ENCODE measurements around the gene RABGGTA.

The RABGGTA gene

DNA sequence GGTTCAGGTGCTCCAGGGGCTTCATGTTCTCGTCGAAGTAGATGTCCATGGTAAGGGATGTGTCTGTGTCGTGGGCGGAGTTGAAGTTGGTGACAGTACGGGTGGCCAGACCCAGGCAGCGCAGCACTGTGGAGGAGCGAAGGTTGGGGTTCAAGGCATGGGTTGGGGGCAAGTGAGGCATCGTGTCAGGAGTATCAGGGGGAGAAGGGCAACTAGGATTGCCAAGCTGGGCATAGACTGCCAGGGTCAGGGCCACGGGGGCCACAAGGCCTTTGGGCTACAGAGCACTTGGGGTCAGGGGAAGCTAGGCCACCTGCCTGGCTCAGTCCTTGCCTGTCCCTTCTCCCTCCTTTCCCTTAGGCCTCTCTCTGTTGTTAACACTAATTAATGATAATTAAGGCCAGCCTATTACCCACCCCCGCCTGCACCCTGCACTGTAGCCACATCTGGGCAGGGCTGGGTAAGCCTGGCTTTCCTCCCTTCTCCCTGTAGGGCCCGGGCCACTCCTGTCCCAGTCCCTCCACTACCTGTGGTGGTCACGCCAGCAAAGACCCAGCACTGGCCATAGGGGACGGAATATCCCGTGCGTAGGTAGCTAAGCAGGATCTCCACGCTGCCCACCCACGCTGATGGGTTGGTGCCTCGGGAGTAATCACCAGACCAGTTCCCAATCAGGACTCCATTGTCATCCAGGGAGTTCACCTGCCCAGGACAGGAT, 12.7 kb downstream of the RABGGTA start:
- H3K27me3 ChIP-seq (ENCODE audit: control insufficient read depth, insufficient read depth, low read length) = no peaks in the 10 kb centered on the region
- H3K27ac ChIP-seq (ENCODE audit: low read depth, low read length) = no peak overlapping the region
- no peak overlapping the region for H3K4me3 ChIP-seq (ENCODE audit: low read depth, low read length)
- no peaks in the 10 kb centered on the region for H3K9me3 ChIP-seq (ENCODE audit: control insufficient read depth, insufficient read depth, low read length)
- H3K9ac ChIP-seq (ENCODE audit: low read depth, low read length) = no peak overlapping the region
- H3K4me1 ChIP-seq (ENCODE audit: control insufficient read depth, insufficient read depth, low read length) = no peaks in the 10 kb centered on the region
- no peaks in the 10 kb centered on the region for H3K36me3 ChIP-seq (ENCODE audit: control insufficient read depth, insufficient read depth, low read length)

DNA sequence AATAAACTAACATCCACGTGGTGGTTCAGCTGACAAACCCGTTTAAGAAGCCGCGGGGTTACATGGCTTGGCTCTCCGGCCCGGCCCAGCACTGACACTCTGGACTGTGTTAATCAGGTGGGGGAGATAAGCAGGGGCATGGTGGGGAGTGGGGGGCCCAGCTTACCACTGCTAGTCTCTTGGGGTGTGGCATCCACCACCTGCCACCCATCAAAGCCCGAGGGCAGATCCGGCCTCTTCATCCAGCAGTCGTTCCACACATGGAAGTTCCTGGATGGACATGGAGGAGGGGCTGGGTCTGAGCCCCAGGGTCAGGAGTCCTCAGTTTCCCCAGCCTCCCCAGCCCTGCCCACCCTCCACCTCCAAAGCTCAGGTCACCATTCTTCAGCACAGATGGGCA, 13.3 kb downstream of the RABGGTA start:
- Histone ChIP-seq H3K4me1 (ENCODE audit: control insufficient read depth, insufficient read depth, low read length) (no peaks in the 10 kb centered on the region), H3K27ac (ENCODE audit: low read depth, low read length) (no peak overlapping the region), H3K27me3 (ENCODE audit: control insufficient read depth, insufficient read depth, low read length) (no peaks in the 10 kb centered on the region)

DNA sequence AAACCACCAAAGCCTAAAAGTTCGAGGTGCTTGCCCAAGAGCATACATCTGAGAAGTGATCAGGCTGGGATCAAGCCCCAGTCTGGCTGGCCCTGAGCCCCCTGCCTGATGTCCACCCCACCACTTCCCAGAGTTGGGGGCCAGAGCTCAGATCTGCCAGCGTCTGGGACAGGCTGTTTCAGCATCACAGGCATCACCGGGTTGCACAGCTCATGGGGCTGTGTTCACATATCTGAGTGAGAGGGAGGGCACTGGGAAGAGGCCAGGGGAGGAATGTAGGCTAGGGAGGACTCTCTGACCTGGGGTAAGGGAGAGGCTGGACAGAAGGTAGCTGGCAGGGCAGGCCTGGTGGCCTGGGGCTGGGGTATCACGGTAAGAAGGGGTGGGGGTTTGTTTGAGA, 14.4 kb downstream of the RABGGTA start:
- Histone ChIP-seq H3K27me3 (ENCODE audit: control insufficient read depth, insufficient read depth, low read length) (no peaks in the 10 kb centered on the region), H3K36me3 (ENCODE audit: control insufficient read depth, insufficient read depth, low read length) (no peaks in the 10 kb centered on the region), H3K4me3 (ENCODE audit: low read depth, low read length) (no peak overlapping the region), H3K27ac (ENCODE audit: low read depth, low read length) (no peak overlapping the region), H3K9ac (ENCODE audit: low read depth, low read length) (no peak overlapping the region), H3K4me1 (ENCODE audit: control insufficient read depth, insufficient read depth, low read length) (no peaks in the 10 kb centered on the region), H3K9me3 (ENCODE audit: control insufficient read depth, insufficient read depth, low read length) (no peaks in the 10 kb centered on the region)

More for the DNA sequence above, 13.3 kb downstream of the RABGGTA start:
- Histone ChIP-seq H3K9me3 (ENCODE audit: control insufficient read depth, insufficient read depth, low read length) (no peaks in the 10 kb centered on the region), H3K9ac (ENCODE audit: low read depth, low read length) (no peak overlapping the region), H3K4me3 (ENCODE audit: low read depth, low read length) (no peak overlapping the region), H3K36me3 (ENCODE audit: control insufficient read depth, insufficient read depth, low read length) (no peaks in the 10 kb centered on the region)

DNA sequence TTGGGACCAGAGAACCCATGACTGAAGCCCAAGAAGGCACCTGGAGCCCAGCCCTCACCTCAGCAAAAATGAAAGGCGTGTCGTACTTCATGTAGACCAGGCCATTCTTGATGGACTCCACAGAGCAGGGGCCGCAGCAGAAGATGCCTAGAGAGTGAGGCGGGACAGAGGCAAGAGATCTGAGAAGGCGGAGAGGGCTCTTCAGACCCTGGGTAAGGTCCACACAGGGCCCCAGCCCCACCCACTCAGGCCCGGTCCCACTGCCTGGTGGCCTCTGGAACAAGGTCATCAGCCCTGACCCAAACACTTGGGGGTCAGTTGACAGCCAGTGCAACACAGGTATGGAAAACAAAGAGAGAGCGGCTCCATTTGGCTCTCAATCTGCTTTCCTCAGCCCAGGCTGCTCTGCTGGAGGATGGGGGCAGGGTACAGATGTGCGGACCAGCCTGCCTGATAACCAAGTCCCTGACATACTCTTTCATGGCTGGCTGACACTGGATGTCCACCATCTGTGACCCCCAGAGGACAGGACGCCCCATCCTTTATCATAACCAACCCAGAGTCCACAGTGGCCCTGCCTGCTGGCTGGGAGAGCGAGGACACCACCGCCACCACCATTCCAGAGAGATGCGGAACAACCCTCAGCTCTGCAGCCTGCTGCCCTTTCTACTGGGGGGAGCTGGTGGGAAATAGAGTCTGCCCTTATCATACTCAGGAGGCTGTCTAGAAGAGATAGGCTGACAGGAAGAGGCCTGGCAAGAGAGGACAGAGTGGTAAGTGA, 15.3 kb downstream of the RABGGTA start:
- Histone ChIP-seq H3K9me3 (ENCODE audit: control insufficient read depth, insufficient read depth, low read length) (no peaks in the 10 kb centered on the region), H3K9ac (ENCODE audit: low read depth, low read length) (no peak overlapping the region), H3K27me3 (ENCODE audit: control insufficient read depth, insufficient read depth, low read length) (no peaks in the 10 kb centered on the region), H3K4me1 (ENCODE audit: control insufficient read depth, insufficient read depth, low read length) (no peaks in the 10 kb centered on the region), H3K27ac (ENCODE audit: low read depth, low read length) (no peak overlapping the region), H3K36me3 (ENCODE audit: control insufficient read depth, insufficient read depth, low read length) (no peaks in the 10 kb centered on the region), H3K4me3 (ENCODE audit: low read depth, low read length) (no peak overlapping the region)

DNA sequence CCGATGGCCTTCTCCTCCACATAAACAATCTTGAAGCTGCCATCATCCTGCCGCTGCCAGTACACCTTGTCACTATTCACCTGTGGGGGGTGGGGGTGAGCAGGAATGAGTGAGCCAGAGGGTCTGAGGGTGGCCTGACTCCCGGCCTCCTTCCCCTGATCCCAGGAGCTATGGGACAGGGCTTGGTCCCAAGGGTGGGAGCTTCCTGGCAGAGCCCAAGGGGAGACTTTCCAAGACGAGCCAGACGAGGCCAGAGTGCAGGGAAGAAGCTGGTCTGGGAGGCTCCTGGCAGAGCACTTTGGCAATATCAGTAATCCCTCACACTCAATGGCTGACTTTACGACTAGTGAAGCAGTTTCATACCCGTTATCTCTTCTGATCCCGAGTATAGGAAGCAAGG, 16.0 kb downstream of the RABGGTA start:
- Histone ChIP-seq H3K27ac (ENCODE audit: low read depth, low read length) (no peak overlapping the region), H3K9ac (ENCODE audit: low read depth, low read length) (no peak overlapping the region), H3K4me3 (ENCODE audit: low read depth, low read length) (no peak overlapping the region), H3K27me3 (ENCODE audit: control insufficient read depth, insufficient read depth, low read length) (no peaks in the 10 kb centered on the region), H3K4me1 (ENCODE audit: control insufficient read depth, insufficient read depth, low read length) (no peaks in the 10 kb centered on the region), H3K36me3 (ENCODE audit: control insufficient read depth, insufficient read depth, low read length) (no peaks in the 10 kb centered on the region), H3K9me3 (ENCODE audit: control insufficient read depth, insufficient read depth, low read length) (no peaks in the 10 kb centered on the region)

DNA sequence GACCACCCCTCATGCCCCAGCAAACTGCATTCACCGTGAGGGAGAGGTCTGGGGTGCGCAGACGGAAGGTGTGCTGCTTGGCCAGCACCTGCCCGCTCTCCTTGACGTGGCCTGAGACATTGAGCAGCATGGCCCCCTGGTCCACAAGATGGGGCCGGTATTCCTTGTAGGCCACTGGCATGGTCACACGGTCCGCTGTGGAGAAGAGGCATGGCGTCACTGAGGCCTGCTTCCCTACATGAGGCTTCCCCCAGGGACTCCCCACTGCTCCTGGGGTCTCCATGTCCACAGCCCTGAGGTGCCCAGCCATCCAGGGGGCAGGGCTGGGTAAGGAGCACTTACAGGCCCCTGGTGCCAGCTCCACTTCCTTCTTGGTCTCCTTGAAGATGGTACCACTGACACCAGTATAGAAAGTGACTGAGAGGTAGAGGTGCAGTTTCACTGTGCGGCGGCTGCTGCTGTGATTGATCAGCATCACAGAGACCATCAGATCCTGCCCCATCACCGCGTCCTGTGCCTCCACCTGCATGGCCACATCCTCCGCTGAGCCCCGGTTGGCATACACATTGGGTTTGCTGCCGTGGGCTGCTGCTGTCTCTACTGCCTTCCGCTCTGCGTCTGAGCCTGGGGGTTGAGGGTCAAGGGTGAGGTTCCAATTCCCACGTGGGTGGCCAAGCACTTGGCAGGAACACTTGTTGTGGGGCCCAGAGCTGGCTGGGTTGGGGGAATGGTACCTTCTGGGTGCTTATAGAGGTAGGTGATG, 16.6 kb downstream of the RABGGTA start:
- Histone ChIP-seq H3K27ac (ENCODE audit: low read depth, low read length) (no peak overlapping the region), H3K9me3 (ENCODE audit: control insufficient read depth, insufficient read depth, low read length) (no peaks in the 10 kb centered on the region), H3K4me3 (ENCODE audit: low read depth, low read length) (no peak overlapping the region), H3K9ac (ENCODE audit: low read depth, low read length) (no peak overlapping the region; the same call in 1 of the 2 replicates), H3K27me3 (ENCODE audit: control insufficient read depth, insufficient read depth, low read length) (no peaks in the 10 kb centered on the region), H3K36me3 (ENCODE audit: control insufficient read depth, insufficient read depth, low read length) (no peaks in the 10 kb centered on the region), H3K4me1 (ENCODE audit: control insufficient read depth, insufficient read depth, low read length) (no peaks in the 10 kb centered on the region)

DNA sequence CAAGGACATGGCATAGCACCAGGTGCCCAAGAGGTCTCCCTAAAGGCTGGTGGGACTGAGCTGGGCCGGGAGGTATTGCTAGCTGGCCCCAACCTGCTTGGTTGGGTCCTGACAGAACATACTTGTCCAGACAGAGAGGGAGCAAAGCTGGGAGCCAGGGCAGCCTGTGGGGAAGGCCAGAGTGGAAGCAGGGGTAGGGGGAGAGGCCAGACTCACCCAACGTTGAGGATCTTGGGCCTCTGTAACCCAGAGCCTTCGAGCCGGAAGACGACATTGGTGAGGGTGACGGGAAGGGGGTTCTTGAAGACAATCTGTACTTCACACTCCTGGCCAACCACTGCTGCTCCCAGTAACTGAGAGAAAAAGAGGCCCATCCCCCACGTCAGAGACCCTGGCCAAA, 17.5 kb downstream of the RABGGTA start:
- Histone ChIP-seq H3K27me3 (ENCODE audit: control insufficient read depth, insufficient read depth, low read length) (no peaks in the 10 kb centered on the region), H3K9ac (ENCODE audit: low read depth, low read length) (no peak overlapping the region), H3K9me3 (ENCODE audit: control insufficient read depth, insufficient read depth, low read length) (no peaks in the 10 kb centered on the region), H3K36me3 (ENCODE audit: control insufficient read depth, insufficient read depth, low read length) (no peaks in the 10 kb centered on the region), H3K4me1 (ENCODE audit: control insufficient read depth, insufficient read depth, low read length) (no peaks in the 10 kb centered on the region), H3K27ac (ENCODE audit: low read depth, low read length) (no peak overlapping the region), H3K4me3 (ENCODE audit: low read depth, low read length) (no peak overlapping the region)

DNA sequence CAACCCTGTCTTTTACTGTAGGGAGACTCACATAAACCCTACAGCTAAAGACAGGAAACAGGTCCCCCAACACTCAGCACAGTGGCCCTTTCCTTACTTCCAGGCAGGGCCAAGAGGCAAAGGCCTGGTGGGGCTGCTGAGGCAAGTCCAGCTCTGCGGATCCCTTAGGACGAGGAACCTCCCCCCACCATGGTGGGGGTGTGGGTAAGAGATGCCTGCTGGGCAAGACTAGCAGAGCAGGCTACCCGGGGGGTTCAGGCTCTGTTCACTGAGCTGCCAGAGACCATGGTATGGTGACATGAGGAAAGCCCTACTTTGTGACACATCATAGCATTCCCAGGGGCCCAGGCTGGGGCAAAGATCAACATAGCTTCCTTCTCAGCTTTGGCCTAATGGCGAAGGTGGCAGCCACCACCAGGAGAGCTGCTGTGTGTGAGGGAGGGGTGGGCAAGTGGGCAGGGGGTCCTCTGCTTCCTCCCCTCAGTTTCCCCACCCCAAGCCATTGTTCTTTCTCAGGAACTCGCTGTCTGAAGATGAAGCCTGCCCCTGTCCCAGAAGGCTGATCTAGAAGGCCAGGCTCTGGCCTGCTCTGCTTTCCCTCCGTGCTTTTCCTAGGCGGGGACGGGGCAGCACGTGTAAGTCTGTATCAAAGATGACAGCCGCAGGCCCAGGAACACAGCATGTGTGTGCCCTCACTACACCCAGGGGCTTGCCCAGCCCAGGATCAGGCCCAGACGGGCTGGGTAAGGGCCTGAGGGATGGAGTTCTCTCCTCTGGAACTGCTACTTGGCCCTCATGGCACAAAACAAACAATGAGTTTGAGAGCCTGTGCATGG, 18.9 kb downstream of the RABGGTA start:
- Histone ChIP-seq H3K36me3 (ENCODE audit: control insufficient read depth, insufficient read depth, low read length) (no peaks in the 10 kb centered on the region), H3K27ac (ENCODE audit: low read depth, low read length) (no peak overlapping the region), H3K4me1 (ENCODE audit: control insufficient read depth, insufficient read depth, low read length) (no peaks in the 10 kb centered on the region), H3K9ac (ENCODE audit: low read depth, low read length) (no peak overlapping the region), H3K4me3 (ENCODE audit: low read depth, low read length) (no peak overlapping the region), H3K9me3 (ENCODE audit: control insufficient read depth, insufficient read depth, low read length) (no peaks in the 10 kb centered on the region), H3K27me3 (ENCODE audit: control insufficient read depth, insufficient read depth, low read length) (no peaks in the 10 kb centered on the region)

DNA sequence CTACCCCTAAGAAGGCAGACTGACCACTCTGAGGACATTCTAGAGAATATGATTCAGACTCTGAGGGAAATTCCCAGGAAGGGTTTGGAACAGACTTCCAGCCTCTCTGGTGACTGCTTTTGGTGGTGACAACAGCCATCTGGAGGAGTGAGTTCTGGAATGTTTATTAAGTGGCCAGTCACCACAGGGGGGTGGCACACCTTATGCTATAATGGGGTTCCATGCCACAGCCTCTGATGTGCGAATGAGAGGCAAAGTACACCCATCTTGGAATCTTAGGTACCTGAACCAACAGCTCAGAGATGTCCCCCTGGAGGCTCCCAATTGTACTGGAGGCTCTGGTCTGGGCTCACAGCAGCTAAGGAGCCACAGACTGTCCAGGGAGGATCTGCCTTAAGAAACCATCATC, 19.5 kb downstream of the RABGGTA start:
- Histone ChIP-seq H3K9me3 (ENCODE audit: control insufficient read depth, insufficient read depth, low read length) (no peaks in the 10 kb centered on the region), H3K27ac (ENCODE audit: low read depth, low read length) (no peak overlapping the region), H3K4me3 (ENCODE audit: low read depth, low read length) (no peak overlapping the region)

DNA sequence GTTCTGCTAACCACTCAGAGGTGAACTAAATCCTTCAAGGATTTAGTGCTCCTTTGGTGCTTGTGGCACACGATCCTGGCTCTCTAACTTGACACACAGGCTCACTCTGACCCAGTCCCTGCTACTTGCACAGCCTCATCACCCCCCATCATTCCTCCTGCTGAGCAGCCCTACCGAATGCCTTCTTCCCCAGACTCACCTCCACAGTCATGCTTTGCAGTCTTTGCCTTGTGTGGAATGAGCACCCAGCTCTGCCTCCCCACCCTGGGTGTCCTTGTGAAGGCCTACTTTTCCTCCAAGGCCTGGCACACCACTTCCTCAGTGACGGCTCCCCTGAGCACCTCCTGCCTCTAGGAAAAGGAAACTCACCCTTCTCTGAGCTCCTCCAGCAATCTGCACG, 21.0 kb downstream of the RABGGTA start:
- no peaks in the 10 kb centered on the region for H3K9me3 ChIP-seq (ENCODE audit: control insufficient read depth, insufficient read depth, low read length)
- H3K36me3 ChIP-seq (ENCODE audit: control insufficient read depth, insufficient read depth, low read length) = no peaks in the 10 kb centered on the region
- no peaks in the 10 kb centered on the region for H3K4me1 ChIP-seq (ENCODE audit: control insufficient read depth, insufficient read depth, low read length)
- no peak overlapping the region for H3K9ac ChIP-seq (ENCODE audit: low read depth, low read length)
- H3K27me3 ChIP-seq (ENCODE audit: control insufficient read depth, insufficient read depth, low read length) = no peaks in the 10 kb centered on the region
- H3K27ac ChIP-seq (ENCODE audit: low read depth, low read length) = no peak overlapping the region
- no peak overlapping the region for H3K4me3 ChIP-seq (ENCODE audit: low read depth, low read length)

More for the DNA sequence above, 19.5 kb downstream of the RABGGTA start:
- Histone ChIP-seq H3K36me3 (ENCODE audit: control insufficient read depth, insufficient read depth, low read length) (no peaks in the 10 kb centered on the region), H3K27me3 (ENCODE audit: control insufficient read depth, insufficient read depth, low read length) (no peaks in the 10 kb centered on the region), H3K4me1 (ENCODE audit: control insufficient read depth, insufficient read depth, low read length) (no peaks in the 10 kb centered on the region), H3K9ac (ENCODE audit: low read depth, low read length) (no peak overlapping the region)
